ENCODE measurements around the gene KLRK1. TPM values are rescaled to one million over a fixed set of nuclear protein-coding genes. Genes with fewer than 3 reads are reported as not detected.
"Not testable (repeated sequence)": the region's sequence is repeated elsewhere in the genome, so short reads cannot be mapped to it uniquely, and the experiment has no call there.

Gene KLRK1
- total and polyA plus RNA-seq, 2 donors (not counting 1 experiment from before 2014, with no cell fraction given), result 0.84 to 2.1 TPM

DNA sequence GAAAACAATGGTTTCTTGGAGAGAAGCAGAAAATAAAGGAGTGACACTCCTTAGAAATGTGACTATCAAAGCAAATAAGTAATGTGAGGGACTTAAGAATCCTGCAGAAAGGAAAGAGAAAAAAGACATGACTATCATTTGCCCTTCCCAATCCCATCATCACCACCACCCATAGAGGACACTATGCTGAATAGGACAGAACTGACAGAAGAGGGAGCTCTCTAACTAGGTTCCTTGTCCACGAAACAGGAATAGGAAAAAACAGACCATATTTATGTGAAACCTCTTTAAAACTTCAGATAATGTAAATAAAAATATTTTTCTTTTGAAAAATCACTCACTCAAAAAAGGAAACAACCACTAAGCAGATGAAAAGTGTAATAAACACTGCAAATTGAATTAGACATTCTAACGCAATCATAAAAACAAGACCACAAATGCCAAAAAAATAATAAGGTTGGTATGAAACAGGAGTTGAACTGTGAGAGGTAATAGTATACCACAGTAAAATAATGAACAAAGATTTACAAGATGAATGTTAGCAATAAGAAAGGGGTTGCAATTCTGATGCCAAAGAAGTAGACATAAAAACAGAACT lies 58.1 kb downstream of the KLRK1 start:
- ATAC-seq (ENCODE audit: low read depth) (peak; percentile 33), DNase-seq (peak; percentile 66)
- Histone ChIP-seq H3K9me3 (ENCODE audit: control extremely low read depth in 1 of 3, control insufficient read depth in 2 of 3, insufficient read depth in 1 of 3, low read length in 2 of 3) (no peaks in the 10 kb centered on the region), H2AFZ (ENCODE audit: insufficient read depth, low read depth, low read length, poor library complexity, severe bottlenecking) (no peak overlapping the region), H3K36me3 (replicated peaks in 1 of 2; ENCODE audit: control extremely low read depth in 1 of 2, control insufficient read depth in 1 of 2, extremely low read depth in 1 of 2, insufficient read depth in 2 of 2, low read length in 1 of 2) (no peaks in the 10 kb centered on the region), H3K4me2 (replicated peaks; ENCODE audit: low read depth, low read length, poor library complexity, severe bottlenecking) (no peak overlapping the region), H3K4me1 (ENCODE audit: control insufficient read depth in 2 of 2, insufficient read depth in 2 of 2, low read length in 2 of 2) (no peaks in the 10 kb centered on the region), H4K20me1 (ENCODE audit: control insufficient read depth, insufficient read depth, low read length, poor library complexity, severe bottlenecking) (no peaks in the 10 kb centered on the region), H3K4me3 (ENCODE audit: control extremely low read depth in 1 of 5, extremely low read depth in 1 of 5, insufficient read depth in 1 of 5, low read depth in 2 of 5, low read length in 4 of 5) (no peak overlapping the region), H3K9ac (ENCODE audit: low read length) (no peak overlapping the region), H3K27me3 (replicated peaks in 1 of 4; ENCODE audit: control extremely low read depth in 1 of 4, control insufficient read depth in 3 of 4, insufficient read depth in 4 of 4, low read length in 3 of 4) (no peaks in the 10 kb centered on the region), H3K27ac (ENCODE audit: low read length in 2 of 2) (no peak overlapping the region), H3K79me2 (ENCODE audit: control insufficient read depth, insufficient read depth, low read length) (no peaks in the 10 kb centered on the region)
- Mint-ChIP-seq H3K4me3 (no peak overlapping the region), H3K9me3 (ENCODE audit: insufficient read depth) (no peaks in the 10 kb centered on the region), H3K27me3 (no peaks in the 10 kb centered on the region), H3K27ac (no peak overlapping the region), H3K4me1 (no peaks in the 10 kb centered on the region)
- ChIA-PET CTCF (interaction anchor here (0.7 to 3.8 kb wide), 6 partner anchors 9 to 231 kb away, joined by 4 to 81 read pairs (median 6); no protein-coding TSS in a partner anchor), POLR2A (no interaction called here)
- TF ChIP-seq, protein P1, sequence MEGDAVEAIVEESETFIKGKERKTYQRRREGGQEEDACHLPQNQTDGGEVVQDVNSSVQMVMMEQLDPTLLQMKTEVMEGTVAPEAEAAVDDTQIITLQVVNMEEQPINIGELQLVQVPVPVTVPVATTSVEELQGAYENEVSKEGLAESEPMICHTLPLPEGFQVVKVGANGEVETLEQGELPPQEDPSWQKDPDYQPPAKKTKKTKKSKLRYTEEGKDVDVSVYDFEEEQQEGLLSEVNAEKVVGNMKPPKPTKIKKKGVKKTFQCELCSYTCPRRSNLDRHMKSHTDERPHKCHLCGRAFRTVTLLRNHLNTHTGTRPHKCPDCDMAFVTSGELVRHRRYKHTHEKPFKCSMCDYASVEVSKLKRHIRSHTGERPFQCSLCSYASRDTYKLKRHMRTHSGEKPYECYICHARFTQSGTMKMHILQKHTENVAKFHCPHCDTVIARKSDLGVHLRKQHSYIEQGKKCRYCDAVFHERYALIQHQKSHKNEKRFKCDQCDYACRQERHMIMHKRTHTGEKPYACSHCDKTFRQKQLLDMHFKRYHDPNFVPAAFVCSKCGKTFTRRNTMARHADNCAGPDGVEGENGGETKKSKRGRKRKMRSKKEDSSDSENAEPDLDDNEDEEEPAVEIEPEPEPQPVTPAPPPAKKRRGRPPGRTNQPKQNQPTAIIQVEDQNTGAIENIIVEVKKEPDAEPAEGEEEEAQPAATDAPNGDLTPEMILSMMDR (IDR thresholded peaks at IDR 0.05), result peak; percentile 68
- no peak for TF ChIP-seq EZH2 (IDR thresholded peaks at IDR 0.05; ENCODE audit: borderline replicate concordance, insufficient read depth, low read depth, low read length, poor library complexity, severe bottlenecking)
- no CpG with 5 or more reads among the region's 2 CpGs for WGBS (ENCODE audit: insufficient coverage)
- intact Hi-C loops (cut with micrococcal nuclease), result loop anchor here (1.0 to 5.0 kb wide), 2 partner anchors 231 to 1156 kb away; no protein-coding TSS in a partner anchor

DNA sequence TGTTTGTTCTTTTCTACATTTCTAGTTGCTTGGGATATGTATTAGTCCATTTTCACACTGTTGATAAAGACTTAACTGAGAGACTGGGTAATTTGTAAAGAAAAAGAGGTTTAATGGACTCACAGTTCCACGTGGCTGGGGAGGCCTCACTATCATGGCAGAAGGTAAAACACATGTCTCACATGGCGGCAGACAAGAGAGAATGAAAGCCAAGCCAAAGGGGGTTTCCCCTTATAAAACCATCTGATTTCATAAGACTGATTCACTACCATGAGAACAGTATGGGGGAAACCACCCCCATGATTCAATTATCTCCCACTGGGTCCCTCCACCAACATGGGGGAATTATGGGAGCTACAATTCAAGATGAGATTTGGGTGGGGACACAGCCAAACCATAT lies 61.1 kb downstream of the KLRK1 start:
- DNase-seq; H3K4me2 ChIP-seq (replicated peaks; ENCODE audit: low read depth, low read length, poor library complexity, severe bottlenecking); H3K4me1 ChIP-seq (ENCODE audit: control insufficient read depth in 2 of 2, insufficient read depth in 2 of 2, low read length in 2 of 2); H3K36me3 ChIP-seq (replicated peaks in 1 of 2; ENCODE audit: control extremely low read depth in 1 of 2, control insufficient read depth in 1 of 2, extremely low read depth in 1 of 2, insufficient read depth in 2 of 2, low read length in 1 of 2); H3K4me3 Mint-ChIP-seq; ATAC-seq (ENCODE audit: low read depth); H3K27me3 ChIP-seq (replicated peaks in 1 of 4; ENCODE audit: control extremely low read depth in 1 of 4, control insufficient read depth in 3 of 4, insufficient read depth in 4 of 4, low read length in 3 of 4); H3K79me2 ChIP-seq (ENCODE audit: control insufficient read depth, insufficient read depth, low read length); H2AFZ ChIP-seq (ENCODE audit: insufficient read depth, low read depth, low read length, poor library complexity, severe bottlenecking); POLR2A ChIA-PET; H3K27ac Mint-ChIP-seq; H3K4me1 Mint-ChIP-seq; intact Hi-C loops (cut with micrococcal nuclease); H3K9ac ChIP-seq (ENCODE audit: low read length); H3K4me3 ChIP-seq (ENCODE audit: control extremely low read depth in 1 of 5, extremely low read depth in 1 of 5, insufficient read depth in 1 of 5, low read depth in 2 of 5, low read length in 4 of 5); H3K27ac ChIP-seq (ENCODE audit: low read length in 2 of 2); H3K9me3 Mint-ChIP-seq (ENCODE audit: insufficient read depth); H3K27me3 Mint-ChIP-seq; H3K9me3 ChIP-seq (ENCODE audit: control extremely low read depth in 1 of 3, control insufficient read depth in 2 of 3, insufficient read depth in 1 of 3, low read length in 2 of 3); H4K20me1 ChIP-seq (ENCODE audit: control insufficient read depth, insufficient read depth, low read length, poor library complexity, severe bottlenecking): not testable (repeated sequence)
- WGBS (ENCODE audit: insufficient coverage), result 92% methylated on average over 2 of the region's 2 CpGs
- CTCF ChIA-PET, result interaction anchor here (0.6 to 2.0 kb wide), 2 partner anchors 235 to 339 kb away, joined by 3 to 11 read pairs; no protein-coding TSS in a partner anchor

Other genes starting within 250 kb of the KLRK1 start
- gene OLR1, start 217.9 kb downstream of the KLRK1 start, total RNA-seq, result 0.12 TPM in 1 of 2 replicates, not detected in the other
- 0.07 TPM in 1 of 2 replicates, not detected in the other for gene OLR1, start 217.9 kb downstream of the KLRK1 start, polyA plus RNA-seq
- gene TMEM52B, start 211.0 kb downstream of the KLRK1 start, total RNA-seq, result not detected in 2 replicates
- gene TMEM52B, start 211.0 kb downstream of the KLRK1 start, polyA plus RNA-seq, result 0.03 TPM in 1 of 2 replicates, not detected in the other
- 11.9 and 12.0 TPM in 2 replicates for gene GABARAPL1, start 177.2 kb downstream of the KLRK1 start, total RNA-seq
- 4.5 and 28.1 TPM in 2 replicates for gene GABARAPL1, start 177.2 kb downstream of the KLRK1 start, polyA plus RNA-seq
- 0.32 and 0.92 TPM in 2 replicates for gene KLRD1, start 82.2 kb downstream of the KLRK1 start, total RNA-seq
- gene KLRD1, start 82.2 kb downstream of the KLRK1 start, polyA plus RNA-seq, result 0.22 and 0.55 TPM in 2 replicates
- gene KLRC4, start 19.7 kb upstream of the KLRK1 start, total RNA-seq, result not detected in 2 replicates
- gene KLRC4, start 19.7 kb upstream of the KLRK1 start, polyA plus RNA-seq, result not detected in 2 replicates
- not detected in 2 replicates for gene KLRC3, start 30.6 kb upstream of the KLRK1 start, total RNA-seq
- gene KLRC3, start 30.6 kb upstream of the KLRK1 start, polyA plus RNA-seq, result not detected in 2 replicates
- gene KLRC2, start 46.0 kb upstream of the KLRK1 start, total RNA-seq, result 0.59 TPM in 1 of 2 replicates, not detected in the other
- gene KLRC2, start 46.0 kb upstream of the KLRK1 start, polyA plus RNA-seq, result 0.21 and 0.25 TPM in 2 replicates
- not detected in 2 replicates for gene KLRC1, start 63.3 kb upstream of the KLRK1 start, total RNA-seq
- 0.42 TPM in 1 of 2 replicates, not detected in the other for gene KLRC1, start 63.3 kb upstream of the KLRK1 start, polyA plus RNA-seq
- gene EIF2S3B, start 115.8 kb upstream of the KLRK1 start, total RNA-seq, result 0.54 and 0.73 TPM in 2 replicates
- 0.45 and 0.56 TPM in 2 replicates for gene EIF2S3B, start 115.8 kb upstream of the KLRK1 start, polyA plus RNA-seq
- 16.0 and 19.1 TPM in 2 replicates for gene MAGOHB, start 223.6 kb upstream of the KLRK1 start, total RNA-seq
- gene MAGOHB, start 223.6 kb upstream of the KLRK1 start, polyA plus RNA-seq, result 8.1 and 13.1 TPM in 2 replicates